Measurements from ENCODE around the gene MLLT10.

DNA sequence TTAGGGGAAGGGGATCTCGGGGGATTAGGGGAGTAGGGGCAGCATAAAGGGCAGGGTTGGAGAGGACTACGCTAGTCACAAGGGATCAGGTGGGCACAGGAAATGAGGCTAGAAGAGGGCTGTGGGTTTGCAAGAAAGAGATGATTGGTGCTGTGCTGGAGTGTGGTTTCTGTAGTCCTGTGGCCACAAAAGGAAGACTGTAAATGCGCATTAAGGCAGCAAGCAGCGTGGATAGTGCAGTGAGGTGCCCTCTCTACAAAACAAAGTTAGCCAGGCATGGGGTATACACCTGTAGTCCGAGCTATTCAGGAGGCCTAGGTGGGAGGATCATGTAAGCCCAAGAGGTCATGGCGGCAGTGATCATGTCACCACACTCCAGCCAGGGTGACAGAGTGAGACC is 212.1 kb downstream of the MLLT10 start:
- TF ChIP-seq, protein P1, sequence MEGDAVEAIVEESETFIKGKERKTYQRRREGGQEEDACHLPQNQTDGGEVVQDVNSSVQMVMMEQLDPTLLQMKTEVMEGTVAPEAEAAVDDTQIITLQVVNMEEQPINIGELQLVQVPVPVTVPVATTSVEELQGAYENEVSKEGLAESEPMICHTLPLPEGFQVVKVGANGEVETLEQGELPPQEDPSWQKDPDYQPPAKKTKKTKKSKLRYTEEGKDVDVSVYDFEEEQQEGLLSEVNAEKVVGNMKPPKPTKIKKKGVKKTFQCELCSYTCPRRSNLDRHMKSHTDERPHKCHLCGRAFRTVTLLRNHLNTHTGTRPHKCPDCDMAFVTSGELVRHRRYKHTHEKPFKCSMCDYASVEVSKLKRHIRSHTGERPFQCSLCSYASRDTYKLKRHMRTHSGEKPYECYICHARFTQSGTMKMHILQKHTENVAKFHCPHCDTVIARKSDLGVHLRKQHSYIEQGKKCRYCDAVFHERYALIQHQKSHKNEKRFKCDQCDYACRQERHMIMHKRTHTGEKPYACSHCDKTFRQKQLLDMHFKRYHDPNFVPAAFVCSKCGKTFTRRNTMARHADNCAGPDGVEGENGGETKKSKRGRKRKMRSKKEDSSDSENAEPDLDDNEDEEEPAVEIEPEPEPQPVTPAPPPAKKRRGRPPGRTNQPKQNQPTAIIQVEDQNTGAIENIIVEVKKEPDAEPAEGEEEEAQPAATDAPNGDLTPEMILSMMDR (IDR thresholded peaks at IDR 0.05) = no peak
- TF ChIP-seq POLR2A (IDR thresholded peaks at IDR 0.05) = no peak
- TF ChIP-seq POLR2AphosphoS5 (IDR thresholded peaks at IDR 0.05) = no peak
- TF ChIP-seq EP300 (IDR thresholded peaks at IDR 0.05) = no peak
